Endothelial cell of umbilical vein (primary cell): Measurements from ENCODE around the gene MAPK4. TPM values are rescaled to one million over a fixed set of nuclear protein-coding genes. Genes with fewer than 3 reads are reported as not detected.

Experiments used
- BruUV-seq: library from RNA; stranded (reverse); fragments of 400-500 nt; replicated peaks from 2 replicates; lab custom pipeline; 2021; lab: Mats Ljungman, UMichigan
- CTCF ChIA-PET: fragments of 300-600, 350-600 bp; sonication (Branson Sonifier 250); formaldehyde crosslinking; loops from one replicate; lab custom pipeline; 2021; ENCODE audit warnings: antibody characterized with exemption, inconsistent platforms; lab: Charles Lee
- POLR2A ChIA-PET: fragments of 300-600, 350-600 bp; sonication (Branson Sonifier 250); formaldehyde crosslinking; loops from one replicate; lab custom pipeline; 2021; ENCODE audit warnings: antibody characterized with exemption, inconsistent platforms; lab: Charles Lee
- DNase-seq: peaks from one replicate; pipeline ENCODE4 v3.0.0-alpha.2; 2011; ENCODE audit warnings: low read depth, low spot score
- FAIRE-seq: peaks from 2 replicates; lab custom pipeline; 2011; peaks lifted over from hg19 to GRCh38; lab: Jason Lieb, UNC
- H2AFZ ChIP-seq: 2 replicates; pipeline ENCODE4 v1.6.0; 2012; ENCODE audit warnings: low read depth, low read length, control low read depth, inconsistent platforms
- H3K27ac ChIP-seq: 2 replicates; pipeline ENCODE4 v1.5.1; 2011; ENCODE audit warnings: low read depth, mild to moderate bottlenecking, control low read depth, low read length, moderate library complexity; ENCODE audit not compliant: insufficient read depth
- H3K27me3 ChIP-seq, 2 experiments: 2 replicates each; pipeline versions ENCODE4 v1.6.0 to v1.6.1; 2011; ENCODE audit warnings: low read length in 2 of 2, mixed read lengths in 1 of 2; ENCODE audit not compliant: control insufficient read depth in 2 of 2, insufficient read depth in 2 of 2
- H3K36me3 ChIP-seq, 2 experiments: 2 replicates in 1 of 2; 3 replicates in 1 of 2; pipeline ENCODE4 v1.5.1; 2011; ENCODE audit warnings: low read length in 2 of 2, mild to moderate bottlenecking in 1 of 2, moderate library complexity in 1 of 2; ENCODE audit not compliant: control insufficient read depth in 2 of 2, insufficient read depth in 2 of 2; ENCODE audit errors: extremely low read depth in 1 of 2
- H3K4me1 ChIP-seq: 3 replicates; pipeline ENCODE4 v1.5.1; 2011; ENCODE audit warnings: mild to moderate bottlenecking, low read length; ENCODE audit not compliant: control insufficient read depth, insufficient read depth; ENCODE audit errors: extremely low read depth
- H3K4me2 ChIP-seq: 2 replicates; pipeline ENCODE4 v1.6.1; 2011; ENCODE audit warnings: low read length, control low read depth, mixed read lengths; ENCODE audit not compliant: insufficient read depth
- H3K4me3 ChIP-seq, 3 experiments: fragments of 200-600 bp in 1 of 3; sonication (generic), shearing (Covaris generic) in 1 of 3; replicated peaks in 1 of 3; 2 replicates each; pipeline ENCODE4 v1.5.1; 2011 to 2016; ENCODE audit warnings: control low read depth in 3 of 3, low read length in 3 of 3, mild to moderate bottlenecking in 2 of 3, inconsistent platforms in 1 of 3, low read depth in 1 of 3, moderate library complexity in 1 of 3; ENCODE audit not compliant: insufficient read depth in 1 of 3
- H3K79me2 ChIP-seq: 2 replicates; pipeline ENCODE4 v1.6.0; 2012; ENCODE audit warnings: low read length, inconsistent platforms; ENCODE audit not compliant: control insufficient read depth, insufficient read depth
- H3K9ac ChIP-seq: replicated peaks from 2 replicates; pipeline ENCODE3; 2011; ENCODE audit warnings: low read length, control low read depth; ENCODE audit not compliant: insufficient read depth; ENCODE audit errors: extremely low read depth
- H3K9me1 ChIP-seq: replicated peaks from 3 replicates; pipeline ENCODE4 v1.6.0; 2011; ENCODE audit warnings: mild to moderate bottlenecking, low read length; ENCODE audit not compliant: control insufficient read depth, insufficient read depth; ENCODE audit errors: extremely low read depth
- H3K9me3 ChIP-seq: replicated peaks from 2 replicates; pipeline ENCODE4 v1.5.1; 2012; ENCODE audit warnings: low read length, inconsistent platforms; ENCODE audit not compliant: control insufficient read depth, insufficient read depth
- H4K20me1 ChIP-seq: replicated peaks from 2 replicates; pipeline ENCODE3; 2011; ENCODE audit warnings: mild to moderate bottlenecking, low read length; ENCODE audit not compliant: control insufficient read depth, insufficient read depth; ENCODE audit errors: extremely low read depth
- CTCF ChIP-seq, 2 donors: IDR thresholded peaks; 1 replicate in 1 of 2; 2 replicates in 1 of 2; pipeline ENCODE4 v1.5.1; 2011; ENCODE audit warnings: low read length in 2 of 2, mild to moderate bottlenecking in 2 of 2, moderate library complexity in 2 of 2, control low read depth in 1 of 2, inconsistent platforms in 1 of 2, low read depth in 1 of 2; ENCODE audit not compliant: insufficient read depth in 1 of 2; ENCODE audit errors: extremely low read depth in 1 of 2
- MYC ChIP-seq: IDR thresholded peaks from one replicate; pipeline ENCODE4 v1.6.1; 2011; ENCODE audit warnings: mild to moderate bottlenecking, low read depth, low read length
- POLR2A ChIP-seq: IDR thresholded peaks from 2 replicates; pipeline ENCODE4 v1.6.1; 2012; ENCODE audit warnings: low read depth, mild to moderate bottlenecking, control low read depth, low read length
- POLR2AphosphoS5 ChIP-seq: IDR thresholded peaks from 2 replicates; pipeline ENCODE4 v1.6.1; 2012; ENCODE audit warnings: low read depth, mild to moderate bottlenecking, control low read depth, low read length, moderate library complexity; ENCODE audit not compliant: insufficient read depth
- dilution Hi-C: fragments of 300-500 bp; cut with MboI; formaldehyde crosslinking; loops from one replicate; pipeline ENCODE4 v1.15.0; 2019; ENCODE audit warnings: low sequenced_read_pairs; ENCODE audit not compliant: extremely low pct_ligation_motif_present
- intact Hi-C: fragments of 100-400 bp; cut with micrococcal nuclease; formaldehyde crosslinking; loops from one replicate; pipeline ENCODE4 v1.10.0; 2022
- polyA plus RNA-seq, 4 experiments: library from polyadenylated mRNA; depleted of rRNA in 3 of 4; stranded (reverse) in 3 of 4; unstranded in 1 of 4; fragments of >200 nt; gene quantifications; 2 replicates each; pipeline versions ENCODE4 v1.2.1 to v1.2.3, GENCODE V29; 2011 to 2012; ENCODE audit warnings: missing spikeins in 1 of 4
- total RNA-seq: library from RNA; stranded (reverse); gene quantifications from 2 replicates; pipeline ENCODE4 v1.2.3, GENCODE V29; 2021

MAPK4 gene
- total and polyA plus RNA-seq, 2 donors (not counting 3 experiments of a cell fraction or from before 2014, with no cell fraction given), result not detected

- POLR2A ChIA-PET, result no interaction called here
- Histone ChIP-seq H3K9me1 (no peaks in the 10 kb centered on the region), H2AFZ (no peak overlapping the region), H4K20me1 (no peaks in the 10 kb centered on the region), H3K27ac (no peak overlapping the region), H3K79me2 (no peaks in the 10 kb centered on the region), H3K9me3 (no peaks in the 10 kb centered on the region), H3K4me2 (no peak overlapping the region), H3K4me3 (no peak overlapping the region), H3K4me1 (no peaks in the 10 kb centered on the region), H3K27me3 (no peaks in the 10 kb centered on the region), H3K36me3 (no peaks in the 10 kb centered on the region), H3K9ac (no peak overlapping the region)
- TF ChIP-seq POLR2AphosphoS5 (no peak), MYC (no peak), CTCF (IDR thresholded peaks at IDR 0.05; ENCODE audit: extremely low read depth in 1 of 2, insufficient read depth in 1 of 2, low read depth in 1 of 2, low read length in 2 of 2) (no peak)
- FAIRE-seq, result no peak
- BruUV-seq, result no TSS peak
- intact Hi-C loops (no loop called here), dilution Hi-C loops (no loop called here)
- CTCF ChIA-PET, result no interaction called here
- no peak for DNase-seq
These were observed 61.5 kb downstream of the MAPK4 start for GRCh38 chr18:50621366-50621765.

GRCh38 chr18:50622320-50622719, 62.4 kb downstream of the MAPK4 start:
- no peak for DNase-seq
- H3K9me3 ChIP-seq, result no peaks in the 10 kb centered on the region
- H3K4me2 ChIP-seq, result no peak overlapping the region
- H3K79me2 ChIP-seq, result no peaks in the 10 kb centered on the region
- dilution Hi-C loops (no loop called here), intact Hi-C loops (no loop called here)
- FAIRE-seq, result no peak
- H3K9me1 ChIP-seq, result no peaks in the 10 kb centered on the region
- ChIA-PET CTCF (no interaction called here), POLR2A (no interaction called here)
- no peaks in the 10 kb centered on the region for H4K20me1 ChIP-seq
- H3K4me1 ChIP-seq, result no peaks in the 10 kb centered on the region
- TF ChIP-seq POLR2AphosphoS5 (no peak), POLR2A (no peak), MYC (no peak)
- no peak overlapping the region for H3K9ac ChIP-seq
- no TSS peak for BruUV-seq
- H3K27ac ChIP-seq, result no peak overlapping the region
- no peaks in the 10 kb centered on the region for H3K27me3 ChIP-seq
- H3K36me3 ChIP-seq, result no peaks in the 10 kb centered on the region
- H2AFZ ChIP-seq, result no peak overlapping the region
- no peak overlapping the region for H3K4me3 ChIP-seq
